Upper lobe of right lung (tissue), 1 donor: Measurements from ENCODE around the gene PARD3B. TPM values are rescaled to one million over a fixed set of nuclear protein-coding genes. Genes with fewer than 3 reads are reported as not detected.

Source experiments
- ATAC-seq: fragments of 200-7000 bp; cut with Tn5 transposase; one replicate; pipeline ENCODE4 v1.9.1; 2020; ENCODE audit warnings: mild to moderate bottlenecking, moderate library complexity
- DNase-seq: peaks from one replicate; pipeline ENCODE4 v3.0.0-alpha.2; 2020
- H3K27ac ChIP-seq: fragments of 200-600 bp; one replicate; pipeline ENCODE4 v1.8.0; 2022
- H3K27me3 ChIP-seq: fragments of 200-600 bp; one replicate; pipeline ENCODE4 v1.8.0; 2022; ENCODE audit warnings: mild to moderate bottlenecking
- H3K36me3 ChIP-seq: fragments of 200-600 bp; one replicate; pipeline ENCODE4 v1.8.0; 2022
- H3K4me1 ChIP-seq: fragments of 200-600 bp; one replicate; pipeline ENCODE4 v1.8.0; 2022
- H3K4me3 ChIP-seq: fragments of 200-600 bp; one replicate; pipeline ENCODE4 v1.8.0; 2022; ENCODE audit warnings: mild to moderate bottlenecking
- H3K9me3 ChIP-seq: fragments of 200-600 bp; one replicate; pipeline ENCODE4 v1.8.0; 2022
- intact Hi-C: fragments of 100-400 bp; cut with DNase I; formaldehyde crosslinking; loops from one replicate; pipeline ENCODE4 v1.11.0; 2022
- total RNA-seq: library from RNA; stranded (reverse); fragmentation: NEBNext Ultra II Directional; extraction: Animal tissue kit (Norgen Biotek cat#: 25700); gene quantifications from one replicate; pipeline ENCODE4 v1.2.1, GENCODE V29; 2021
- TF ChIP-seq, protein P1 (sequence below): fragments of 200-600 bp; IDR thresholded peaks from one replicate; pipeline ENCODE4 v1.8.0; 2022; ENCODE audit warnings: antibody characterized with exemption
- donor health status: DM: no; HTN: yes; CAD: no; lungs with severe emphysema.

PARD3B gene
- total RNA-seq, 1 donor from 2014 or later, result 32.5 TPM

DNA sequence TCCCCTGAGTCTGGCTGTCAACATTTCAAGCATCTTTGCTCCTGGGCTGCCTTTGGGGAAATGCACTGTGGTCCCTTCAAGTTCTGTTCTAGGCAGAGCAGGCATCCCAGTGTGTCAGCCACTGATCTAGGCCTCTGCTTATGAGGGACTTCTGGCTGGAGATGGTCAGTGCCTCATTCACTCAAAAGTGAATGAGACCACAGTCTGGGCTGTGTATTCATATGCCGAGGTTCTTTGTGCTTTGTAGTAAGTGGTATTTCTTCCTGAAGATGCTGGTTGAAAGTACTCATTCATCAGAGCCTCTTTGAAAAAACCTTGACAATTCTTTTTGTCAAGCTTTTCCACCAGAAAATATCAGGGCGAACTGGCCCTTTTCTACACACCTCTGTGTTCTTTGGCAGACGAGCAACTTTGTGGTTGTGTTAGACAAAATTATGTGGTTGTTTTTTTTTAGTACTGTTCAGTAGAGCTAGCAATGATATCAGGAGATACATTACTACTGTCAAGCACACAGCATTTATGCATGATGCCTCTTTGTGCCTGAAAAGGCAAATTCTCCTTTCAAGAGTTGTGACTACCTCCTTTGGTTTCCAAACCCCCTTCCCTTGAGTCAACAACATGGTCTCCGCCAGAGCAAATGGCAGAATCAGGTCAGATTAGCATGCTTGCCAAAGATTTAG, 626.1 kb downstream of the PARD3B start:
- intact Hi-C loops, result no loop called here

DNA sequence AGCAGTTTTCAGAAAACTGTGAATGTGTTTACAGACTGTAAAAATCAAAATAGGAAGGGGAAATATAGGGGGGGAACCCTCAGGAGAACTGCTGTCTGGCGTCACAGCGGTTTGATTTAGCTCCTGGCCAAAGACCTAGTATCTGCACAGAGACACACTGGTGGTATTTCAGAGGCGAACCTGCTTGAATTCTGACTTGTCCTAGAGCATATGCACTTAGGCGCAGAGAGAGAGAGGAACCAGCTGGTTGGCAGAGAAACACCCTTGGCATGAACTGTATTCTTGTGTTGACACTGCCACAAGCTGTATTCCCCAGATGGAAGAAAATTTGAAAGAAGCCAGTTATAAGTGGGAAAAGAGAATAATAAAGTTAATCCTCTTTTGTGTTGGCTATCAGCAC, 630.6 kb downstream of the PARD3B start:
- H3K27me3 ChIP-seq, result no peaks in the 10 kb centered on the region
- H3K9me3 ChIP-seq, result no peaks in the 10 kb centered on the region
- H3K36me3 ChIP-seq, result no peaks in the 10 kb centered on the region
- intact Hi-C loops, result no loop called here
- H3K4me1 ChIP-seq, result no peaks in the 10 kb centered on the region
- H3K27ac ChIP-seq, result no peak overlapping the region
- H3K4me3 ChIP-seq, result no peak overlapping the region
- ATAC-seq (no peak), DNase-seq (no peak)
- TF ChIP-seq, protein P1, sequence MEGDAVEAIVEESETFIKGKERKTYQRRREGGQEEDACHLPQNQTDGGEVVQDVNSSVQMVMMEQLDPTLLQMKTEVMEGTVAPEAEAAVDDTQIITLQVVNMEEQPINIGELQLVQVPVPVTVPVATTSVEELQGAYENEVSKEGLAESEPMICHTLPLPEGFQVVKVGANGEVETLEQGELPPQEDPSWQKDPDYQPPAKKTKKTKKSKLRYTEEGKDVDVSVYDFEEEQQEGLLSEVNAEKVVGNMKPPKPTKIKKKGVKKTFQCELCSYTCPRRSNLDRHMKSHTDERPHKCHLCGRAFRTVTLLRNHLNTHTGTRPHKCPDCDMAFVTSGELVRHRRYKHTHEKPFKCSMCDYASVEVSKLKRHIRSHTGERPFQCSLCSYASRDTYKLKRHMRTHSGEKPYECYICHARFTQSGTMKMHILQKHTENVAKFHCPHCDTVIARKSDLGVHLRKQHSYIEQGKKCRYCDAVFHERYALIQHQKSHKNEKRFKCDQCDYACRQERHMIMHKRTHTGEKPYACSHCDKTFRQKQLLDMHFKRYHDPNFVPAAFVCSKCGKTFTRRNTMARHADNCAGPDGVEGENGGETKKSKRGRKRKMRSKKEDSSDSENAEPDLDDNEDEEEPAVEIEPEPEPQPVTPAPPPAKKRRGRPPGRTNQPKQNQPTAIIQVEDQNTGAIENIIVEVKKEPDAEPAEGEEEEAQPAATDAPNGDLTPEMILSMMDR, result no peak

More for the DNA sequence above, 626.1 kb downstream of the PARD3B start:
- Histone ChIP-seq H3K27ac (no peak overlapping the region), H3K36me3 (no peaks in the 10 kb centered on the region), H3K4me1 (no peaks in the 10 kb centered on the region), H3K9me3 (no peaks in the 10 kb centered on the region), H3K27me3 (no peaks in the 10 kb centered on the region), H3K4me3 (no peak overlapping the region)
- TF ChIP-seq, protein P1, result no peak
- DNase-seq, result no peak
- no peak for ATAC-seq

GRCh38 chr2:205176546-205176945, 631.3 kb downstream of the PARD3B start:
- H3K27ac ChIP-seq, result no peak overlapping the region
- TF ChIP-seq, protein P1, result no peak
- intact Hi-C loops, result no loop called here
- no peak overlapping the region for H3K4me3 ChIP-seq
- no peaks in the 10 kb centered on the region for H3K36me3 ChIP-seq
- no peaks in the 10 kb centered on the region for H3K27me3 ChIP-seq
- ATAC-seq, result no peak
- H3K9me3 ChIP-seq, result no peaks in the 10 kb centered on the region
- H3K4me1 ChIP-seq, result no peaks in the 10 kb centered on the region
- no peak for DNase-seq

- no peak overlapping the region for H3K4me3 ChIP-seq
- H3K27ac ChIP-seq, result no peak overlapping the region
- no peak for ATAC-seq
- no peaks in the 10 kb centered on the region for H3K36me3 ChIP-seq
- TF ChIP-seq, protein P1, result no peak
- H3K4me1 ChIP-seq, result no peaks in the 10 kb centered on the region
- H3K9me3 ChIP-seq, result no peaks in the 10 kb centered on the region
- no peak for DNase-seq
- intact Hi-C loops, result no loop called here
- no peaks in the 10 kb centered on the region for H3K27me3 ChIP-seq
These were observed 632.3 kb downstream of the PARD3B start for GRCh38 chr2:205177546-205177945.

DNA sequence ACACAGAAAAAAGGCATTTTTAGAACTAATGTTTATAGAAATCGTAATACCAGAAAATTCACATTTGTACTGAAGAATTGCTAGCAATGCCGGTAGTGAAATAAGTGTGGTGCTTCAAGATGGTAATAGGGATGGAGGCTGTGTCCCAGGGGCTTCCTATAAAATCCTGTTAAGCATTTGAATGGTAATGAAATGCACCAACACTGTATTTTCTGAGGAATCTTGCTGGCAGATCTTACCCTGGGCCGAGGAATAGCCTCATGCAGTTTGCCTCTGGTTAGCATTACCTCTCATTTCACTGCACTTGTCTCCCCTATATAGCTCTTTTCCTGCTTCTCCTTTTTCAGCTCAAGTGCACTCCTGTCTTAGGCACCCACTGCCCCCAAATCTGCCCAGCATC, 635.5 kb downstream of the PARD3B start:
- ATAC-seq (no peak), DNase-seq (no peak)
- H3K36me3 ChIP-seq, result no peaks in the 10 kb centered on the region
- H3K27me3 ChIP-seq, result no peaks in the 10 kb centered on the region
- H3K27ac ChIP-seq, result no peak overlapping the region
- no peaks in the 10 kb centered on the region for H3K4me1 ChIP-seq
- no peaks in the 10 kb centered on the region for H3K9me3 ChIP-seq
- H3K4me3 ChIP-seq, result no peak overlapping the region
- TF ChIP-seq, protein P1, result no peak
- intact Hi-C loops, result no loop called here

GRCh38 chr2:205187731-205188130, 642.5 kb downstream of the PARD3B start:
- Histone ChIP-seq H3K27ac (no peak overlapping the region), H3K4me1 (no peaks in the 10 kb centered on the region), H3K27me3 (no peaks in the 10 kb centered on the region), H3K36me3 (no peaks in the 10 kb centered on the region), H3K4me3 (no peak overlapping the region), H3K9me3 (no peaks in the 10 kb centered on the region)
- TF ChIP-seq, protein P1, result no peak
- ATAC-seq, result no peak
- intact Hi-C loops, result no loop called here
- no peak for DNase-seq
